ENCODE measurements around the gene ZNF24. TPM values are rescaled to one million over a fixed set of nuclear protein-coding genes. Genes with fewer than 3 reads are reported as not detected.

Gene ZNF24
- total RNA-seq, 1 experiment from 2014 or later: 46.8 TPM

GRCh38 chr18:35306588-35307250, 37.5 kb downstream of the ZNF24 start:
- TF ChIP-seq POLR2AphosphoS5 (IDR thresholded peaks at IDR 0.05; ENCODE audit: low read depth, low read length): no peak
- TF ChIP-seq, protein P1, sequence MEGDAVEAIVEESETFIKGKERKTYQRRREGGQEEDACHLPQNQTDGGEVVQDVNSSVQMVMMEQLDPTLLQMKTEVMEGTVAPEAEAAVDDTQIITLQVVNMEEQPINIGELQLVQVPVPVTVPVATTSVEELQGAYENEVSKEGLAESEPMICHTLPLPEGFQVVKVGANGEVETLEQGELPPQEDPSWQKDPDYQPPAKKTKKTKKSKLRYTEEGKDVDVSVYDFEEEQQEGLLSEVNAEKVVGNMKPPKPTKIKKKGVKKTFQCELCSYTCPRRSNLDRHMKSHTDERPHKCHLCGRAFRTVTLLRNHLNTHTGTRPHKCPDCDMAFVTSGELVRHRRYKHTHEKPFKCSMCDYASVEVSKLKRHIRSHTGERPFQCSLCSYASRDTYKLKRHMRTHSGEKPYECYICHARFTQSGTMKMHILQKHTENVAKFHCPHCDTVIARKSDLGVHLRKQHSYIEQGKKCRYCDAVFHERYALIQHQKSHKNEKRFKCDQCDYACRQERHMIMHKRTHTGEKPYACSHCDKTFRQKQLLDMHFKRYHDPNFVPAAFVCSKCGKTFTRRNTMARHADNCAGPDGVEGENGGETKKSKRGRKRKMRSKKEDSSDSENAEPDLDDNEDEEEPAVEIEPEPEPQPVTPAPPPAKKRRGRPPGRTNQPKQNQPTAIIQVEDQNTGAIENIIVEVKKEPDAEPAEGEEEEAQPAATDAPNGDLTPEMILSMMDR (IDR thresholded peaks at IDR 0.05): no peak
- TF ChIP-seq REST (IDR thresholded peaks at IDR 0.05; ENCODE audit: insufficient read depth in 1 of 2, low read depth in 2 of 2, low read length in 1 of 2): no peak
- TF ChIP-seq SIN3A (IDR thresholded peaks at IDR 0.05; ENCODE audit: borderline replicate concordance, insufficient read depth, low read depth, low read length): no peak
- TF ChIP-seq TCF7L2 (IDR thresholded peaks at IDR 0.05; ENCODE audit: low read depth, low read length): no peak
- BruUV-seq (replicated peaks): TSS peak; percentile 18
- POLR2A ChIA-PET: no interaction called here
- no peak overlapping the region for H3K27ac ChIP-seq (ENCODE audit: low read length)
- H3K36me3 ChIP-seq (ENCODE audit: control insufficient read depth, insufficient read depth, low read length): no peaks in the 10 kb centered on the region; the same call in 1 of the 2 replicates
- ATAC-seq (no peak), DNase-seq (ENCODE audit: low read depth, low spot score) (no peak)
- no peak overlapping the region for H3K4me3 ChIP-seq (ENCODE audit: low read depth in 2 of 2, low read length in 2 of 2)
- H3K27me3 ChIP-seq (ENCODE audit: control insufficient read depth, insufficient read depth, low read length): no peaks in the 10 kb centered on the region
- intact Hi-C loops (cut with micrococcal nuclease; ENCODE audit: unreplicated experiment): loop anchor here (10.0 kb wide), 1 partner anchor 62 kb away; the partner anchor contains the start of gene ZNF397
- peaks cover 83% of the 10 kb centered on the region for H3K9me3 ChIP-seq (ENCODE audit: control insufficient read depth, insufficient read depth, low read depth, low read length)
- CTCF ChIA-PET: no interaction called here
- H3K4me1 ChIP-seq (ENCODE audit: control insufficient read depth, insufficient read depth, low read length): no peaks in the 10 kb centered on the region
- in situ Hi-C loops (cut with HindIII; ENCODE audit: low pct_unique_long_range_greater_than_20kb, low sequenced_read_pairs): no loop called here

DNA sequence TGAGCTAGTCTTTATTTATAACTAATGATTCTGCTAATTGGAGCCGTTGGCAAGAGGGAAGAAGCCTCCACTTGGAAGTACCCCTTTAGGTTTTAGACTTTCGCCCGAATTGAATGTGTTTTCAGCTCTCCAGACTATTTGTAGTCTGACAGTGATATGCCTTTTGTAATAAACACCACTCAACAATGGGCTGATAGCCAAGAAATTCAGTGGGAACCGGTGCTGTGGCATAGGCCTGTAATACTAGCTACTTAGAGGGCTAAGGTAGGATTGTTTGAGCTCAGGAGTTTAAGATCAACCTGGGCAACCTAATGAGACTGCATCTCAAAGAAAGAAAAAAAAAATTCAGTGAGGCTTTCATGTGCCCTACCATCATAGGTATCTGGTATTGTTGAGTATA, 40.6 kb downstream of the ZNF24 start:
- Histone ChIP-seq H3K4me3 (ENCODE audit: low read depth in 2 of 2, low read length in 2 of 2) (no peak overlapping the region), H3K9me3 (ENCODE audit: control insufficient read depth, insufficient read depth, low read depth, low read length) (peaks cover 79% of the 10 kb centered on the region), H3K36me3 (ENCODE audit: control insufficient read depth, insufficient read depth, low read length) (no peaks in the 10 kb centered on the region; the same call in 1 of the 2 replicates), H3K27ac (ENCODE audit: low read length) (no peak overlapping the region), H3K4me1 (ENCODE audit: control insufficient read depth, insufficient read depth, low read length) (no peaks in the 10 kb centered on the region), H3K27me3 (ENCODE audit: control insufficient read depth, insufficient read depth, low read length) (no peaks in the 10 kb centered on the region)
- in situ Hi-C loops (cut with HindIII; ENCODE audit: low pct_unique_long_range_greater_than_20kb, low sequenced_read_pairs): no loop called here
- no peak for TF ChIP-seq SIN3A (IDR thresholded peaks at IDR 0.05; ENCODE audit: borderline replicate concordance, insufficient read depth, low read depth, low read length)
- TF ChIP-seq TCF7L2 (IDR thresholded peaks at IDR 0.05; ENCODE audit: low read depth, low read length): no peak
- TF ChIP-seq, protein P1 (IDR thresholded peaks at IDR 0.05): no peak
- TF ChIP-seq REST (IDR thresholded peaks at IDR 0.05; ENCODE audit: insufficient read depth in 1 of 2, low read depth in 2 of 2, low read length in 1 of 2): no peak
- no peak for TF ChIP-seq POLR2AphosphoS5 (IDR thresholded peaks at IDR 0.05; ENCODE audit: low read depth, low read length)
- DNase-seq (ENCODE audit: low read depth, low spot score) (no peak), ATAC-seq (no peak)
- intact Hi-C loops (cut with micrococcal nuclease; ENCODE audit: unreplicated experiment): loop anchor here (10.0 kb wide), 1 partner anchor 59 kb away; the partner anchor contains the start of gene ZNF397
- CTCF ChIA-PET: no interaction called here
- POLR2A ChIA-PET: no interaction called here
- BruUV-seq (replicated peaks): no TSS peak

Measured in Panc1 (cell line).